Measurements from ENCODE around the gene HOXC6.

The HOXC6 gene

DNA sequence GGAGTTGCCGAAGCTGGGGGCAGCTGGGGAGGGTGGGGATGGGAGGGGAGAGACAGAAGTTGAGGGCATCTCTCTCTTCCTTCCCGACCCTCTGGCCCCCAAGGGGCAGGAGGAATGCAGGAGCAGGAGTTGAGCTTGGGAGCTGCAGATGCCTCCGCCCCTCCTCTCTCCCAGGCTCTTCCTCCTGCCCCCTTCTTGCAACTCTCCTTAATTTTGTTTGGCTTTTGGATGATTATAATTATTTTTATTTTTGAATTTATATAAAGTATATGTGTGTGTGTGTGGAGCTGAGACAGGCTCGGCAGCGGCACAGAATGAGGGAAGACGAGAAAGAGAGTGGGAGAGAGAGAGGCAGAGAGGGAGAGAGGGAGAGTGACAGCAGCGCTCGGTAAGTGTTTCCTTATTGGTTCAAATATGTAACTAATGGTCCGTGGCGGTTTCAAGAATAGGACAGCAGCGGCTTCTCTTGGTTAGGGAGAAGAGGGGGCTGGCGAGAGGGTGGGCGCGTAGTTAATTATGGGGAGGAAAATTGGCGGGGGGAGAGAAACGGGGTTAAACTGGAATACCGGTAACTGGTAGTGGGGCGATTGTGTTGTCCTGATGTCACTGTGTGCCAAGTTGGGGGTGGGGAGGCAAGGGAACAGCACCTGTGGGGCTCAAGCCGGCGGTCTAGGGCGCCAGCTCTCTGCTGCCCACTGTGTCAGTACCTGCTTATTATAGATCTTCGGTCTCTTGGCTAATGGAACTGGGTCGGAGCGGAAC, 11.0 kb upstream of the HOXC6 start (continued):
- TF ChIP-seq PRDM6 (tag by site-specific recombination; IDR thresholded peaks at IDR 0.05) (no peak), ZEB2 (tag by site-specific recombination; IDR thresholded peaks at IDR 0.05) (peak; percentile 81), ZNF776 (tag by site-specific recombination; IDR thresholded peaks at IDR 0.05; ENCODE audit: borderline replicate concordance) (no peak), ZNF585B (tag by site-specific recombination; IDR thresholded peaks at IDR 0.05) (no peak), YY1 (tag by site-specific recombination; IDR thresholded peaks at IDR 0.05) (no peak), ZNF654 (tag by site-specific recombination; IDR thresholded peaks at IDR 0.05; ENCODE audit: low read depth) (no peak; the same call in 1 of the 2 replicates), ZNF350 (tag by site-specific recombination; IDR thresholded peaks at IDR 0.05) (no peak), ZNF580 (tag by site-specific recombination; IDR thresholded peaks at IDR 0.05) (peak; percentile 31; the same call in 1 of the 2 replicates), REST (tag by site-specific recombination; IDR thresholded peaks at IDR 0.05) (0 out of 2 replicates have a peak, but pooled peaks have one; percentile 21), IKZF3 (tag by site-specific recombination; IDR thresholded peaks at IDR 0.05) (peak; percentile 70), ZSCAN30 (tag by site-specific recombination; IDR thresholded peaks at IDR 0.05) (peak; percentile 57; the same call in 1 of the 2 replicates), HOXD13 (CRISPR knock-in tag; IDR thresholded peaks at IDR 0.05; ENCODE audit: borderline replicate concordance) (no peak), ZNF221 (tag by site-specific recombination; IDR thresholded peaks at IDR 0.05; ENCODE audit: borderline replicate concordance) (no peak), WT1 (tag by site-specific recombination; IDR thresholded peaks at IDR 0.05) (peak; percentile 70), ZNF610 (tag by site-specific recombination; IDR thresholded peaks at IDR 0.05; ENCODE audit: borderline replicate concordance) (no peak), ZNF223 (tag by site-specific recombination; IDR thresholded peaks at IDR 0.05) (no peak), ZNF426 (tag by site-specific recombination; IDR thresholded peaks at IDR 0.05) (no peak), ZNF544 (tag by site-specific recombination; IDR thresholded peaks at IDR 0.05) (no peak), TCF7L2 (IDR thresholded peaks at IDR 0.05; ENCODE audit: borderline replicate concordance, low read depth, low read length) (no peak), ZNF48 (tag by site-specific recombination; IDR thresholded peaks at IDR 0.05) (no peak), ZNF501 (tag by site-specific recombination; IDR thresholded peaks at IDR 0.05) (peak; percentile 51), SP7 (tag by site-specific recombination; IDR thresholded peaks at IDR 0.05) (peak; percentile 94), ZNF2 (tag by site-specific recombination; IDR thresholded peaks at IDR 0.05) (peak; percentile 76), ZNF707 (tag by site-specific recombination; IDR thresholded peaks at IDR 0.05) (no peak), ZNF433 (tag by site-specific recombination; IDR thresholded peaks at IDR 0.05; ENCODE audit: low read depth) (no peak; the same call in 1 of the 2 replicates), KLF1 (tag by site-specific recombination; IDR thresholded peaks at IDR 0.05) (no peak; the same call in 1 of the 2 replicates), EGR2 (tag by site-specific recombination; IDR thresholded peaks at IDR 0.05; ENCODE audit: low read depth) (peak; percentile 76)
- TF ChIP-seq, protein P1, sequence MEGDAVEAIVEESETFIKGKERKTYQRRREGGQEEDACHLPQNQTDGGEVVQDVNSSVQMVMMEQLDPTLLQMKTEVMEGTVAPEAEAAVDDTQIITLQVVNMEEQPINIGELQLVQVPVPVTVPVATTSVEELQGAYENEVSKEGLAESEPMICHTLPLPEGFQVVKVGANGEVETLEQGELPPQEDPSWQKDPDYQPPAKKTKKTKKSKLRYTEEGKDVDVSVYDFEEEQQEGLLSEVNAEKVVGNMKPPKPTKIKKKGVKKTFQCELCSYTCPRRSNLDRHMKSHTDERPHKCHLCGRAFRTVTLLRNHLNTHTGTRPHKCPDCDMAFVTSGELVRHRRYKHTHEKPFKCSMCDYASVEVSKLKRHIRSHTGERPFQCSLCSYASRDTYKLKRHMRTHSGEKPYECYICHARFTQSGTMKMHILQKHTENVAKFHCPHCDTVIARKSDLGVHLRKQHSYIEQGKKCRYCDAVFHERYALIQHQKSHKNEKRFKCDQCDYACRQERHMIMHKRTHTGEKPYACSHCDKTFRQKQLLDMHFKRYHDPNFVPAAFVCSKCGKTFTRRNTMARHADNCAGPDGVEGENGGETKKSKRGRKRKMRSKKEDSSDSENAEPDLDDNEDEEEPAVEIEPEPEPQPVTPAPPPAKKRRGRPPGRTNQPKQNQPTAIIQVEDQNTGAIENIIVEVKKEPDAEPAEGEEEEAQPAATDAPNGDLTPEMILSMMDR (tag by site-specific recombination; IDR thresholded peaks at IDR 0.05) = peak; percentile 73
- TF ChIP-seq, protein P2, sequence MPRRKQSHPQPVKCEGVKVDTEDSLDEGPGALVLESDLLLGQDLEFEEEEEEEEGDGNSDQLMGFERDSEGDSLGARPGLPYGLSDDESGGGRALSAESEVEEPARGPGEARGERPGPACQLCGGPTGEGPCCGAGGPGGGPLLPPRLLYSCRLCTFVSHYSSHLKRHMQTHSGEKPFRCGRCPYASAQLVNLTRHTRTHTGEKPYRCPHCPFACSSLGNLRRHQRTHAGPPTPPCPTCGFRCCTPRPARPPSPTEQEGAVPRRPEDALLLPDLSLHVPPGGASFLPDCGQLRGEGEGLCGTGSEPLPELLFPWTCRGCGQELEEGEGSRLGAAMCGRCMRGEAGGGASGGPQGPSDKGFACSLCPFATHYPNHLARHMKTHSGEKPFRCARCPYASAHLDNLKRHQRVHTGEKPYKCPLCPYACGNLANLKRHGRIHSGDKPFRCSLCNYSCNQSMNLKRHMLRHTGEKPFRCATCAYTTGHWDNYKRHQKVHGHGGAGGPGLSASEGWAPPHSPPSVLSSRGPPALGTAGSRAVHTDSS (tag by site-specific recombination; IDR thresholded peaks at IDR 0.05) = 0 out of 2 replicates have a peak, but pooled peaks have one; percentile 48
- TF ChIP-seq, protein P3, sequence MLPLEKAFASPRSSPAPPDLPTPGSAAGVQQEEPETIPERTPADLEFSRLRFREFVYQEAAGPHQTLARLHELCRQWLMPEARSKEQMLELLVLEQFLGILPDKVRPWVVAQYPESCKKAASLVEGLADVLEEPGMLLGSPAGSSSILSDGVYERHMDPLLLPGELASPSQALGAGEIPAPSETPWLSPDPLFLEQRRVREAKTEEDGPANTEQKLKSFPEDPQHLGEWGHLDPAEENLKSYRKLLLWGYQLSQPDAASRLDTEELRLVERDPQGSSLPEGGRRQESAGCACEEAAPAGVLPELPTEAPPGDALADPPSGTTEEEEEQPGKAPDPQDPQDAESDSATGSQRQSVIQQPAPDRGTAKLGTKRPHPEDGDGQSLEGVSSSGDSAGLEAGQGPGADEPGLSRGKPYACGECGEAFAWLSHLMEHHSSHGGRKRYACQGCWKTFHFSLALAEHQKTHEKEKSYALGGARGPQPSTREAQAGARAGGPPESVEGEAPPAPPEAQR (tag by site-specific recombination; IDR thresholded peaks at IDR 0.05) = no peak
